ENCODE results near the gene ANKHD1.
"Not testable (repeated sequence)": the region's sequence is repeated elsewhere in the genome, so short reads cannot be mapped to it uniquely, and the experiment has no call there.

The ANKHD1 gene

DNA sequence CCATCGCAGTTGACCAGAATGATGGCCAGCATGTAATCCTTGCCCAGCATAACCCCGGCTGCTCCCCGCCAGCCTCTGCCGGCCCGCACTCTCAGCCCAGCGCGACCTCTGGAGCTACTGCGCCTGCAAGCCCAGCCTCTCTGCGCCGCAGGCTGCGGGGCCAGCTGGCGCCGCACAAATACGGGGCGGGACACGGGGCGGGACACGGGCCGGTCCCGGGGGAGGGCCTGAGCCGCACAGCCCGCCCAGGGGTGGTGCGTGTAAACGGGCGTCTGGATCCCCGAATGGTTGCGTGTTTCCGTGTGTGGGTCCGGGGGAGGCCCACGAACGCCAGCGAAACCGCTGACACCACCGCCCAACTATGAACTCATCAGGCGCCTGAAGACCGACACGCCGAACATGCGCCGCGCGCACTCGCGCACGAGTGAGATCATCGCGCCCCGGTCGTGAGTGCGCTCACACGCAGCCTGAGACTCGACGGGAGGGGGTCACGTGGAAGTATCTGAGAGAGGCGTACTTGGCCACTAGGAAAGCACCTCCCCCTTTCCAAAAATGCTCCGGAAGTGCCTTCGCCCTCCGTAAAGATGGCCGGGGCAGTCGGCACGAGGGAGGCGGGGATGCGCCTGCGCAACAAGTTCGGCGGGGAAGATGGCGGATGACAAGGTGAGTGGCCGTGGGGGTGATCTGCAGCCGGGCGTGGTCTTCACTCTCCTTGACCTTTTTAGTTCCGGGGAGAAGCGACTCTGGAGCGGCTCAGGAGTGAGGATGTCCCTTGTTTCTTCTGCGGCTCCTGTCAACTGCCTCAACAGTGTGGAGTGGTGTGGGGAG lies 162.8 kb downstream of the ANKHD1 start, which contains the start of the genes APBB3 and SLC35A4:
Gene APBB3, minus strand, starts transcription at position 403 of the 828 bp plus-strand sequence. Its CDS starts 353 bp downstream, at position 50.
Gene SLC35A4, plus strand, starts transcription at position 633 of the 828 bp plus-strand sequence. CDS start 2,342 bp downstream, outside the sequence.
- DNase-seq: peak; percentile 99

DNA sequence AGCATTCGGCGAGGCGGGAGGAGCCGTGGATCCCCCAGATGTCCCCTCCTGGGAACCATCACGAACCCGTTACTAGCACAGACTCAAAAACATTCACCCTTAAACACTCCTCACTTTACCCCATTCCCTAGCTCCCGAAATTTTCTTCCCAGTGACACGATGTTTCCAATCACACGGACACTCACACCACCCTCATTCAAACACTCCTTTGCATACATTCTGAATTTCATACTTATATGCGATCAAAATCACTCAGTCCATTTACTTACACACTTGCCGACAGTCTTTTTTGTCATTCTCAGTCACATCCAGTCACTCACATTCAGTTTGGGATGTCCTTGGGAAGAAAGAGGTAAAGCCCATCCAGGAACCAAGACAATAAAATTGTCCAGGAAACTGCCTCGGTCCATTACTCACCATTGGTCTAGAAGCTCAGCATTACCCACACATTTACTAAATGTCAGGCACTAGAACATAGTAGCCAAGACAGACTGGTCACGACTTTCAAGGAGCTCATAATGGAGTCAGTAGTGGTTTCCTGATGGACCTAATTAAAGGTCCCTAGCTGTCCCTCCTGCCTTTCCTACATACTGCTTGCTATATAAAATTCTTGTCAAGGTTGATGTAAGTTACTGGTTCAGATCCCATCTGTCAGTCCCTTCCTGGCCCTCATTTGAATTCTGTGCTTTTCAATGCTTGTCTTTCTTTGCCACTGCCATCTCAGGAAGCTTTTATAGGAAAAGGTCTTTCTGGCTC lies 163.6 kb downstream of the ANKHD1 start:
- DNase-seq: no peak

DNA sequence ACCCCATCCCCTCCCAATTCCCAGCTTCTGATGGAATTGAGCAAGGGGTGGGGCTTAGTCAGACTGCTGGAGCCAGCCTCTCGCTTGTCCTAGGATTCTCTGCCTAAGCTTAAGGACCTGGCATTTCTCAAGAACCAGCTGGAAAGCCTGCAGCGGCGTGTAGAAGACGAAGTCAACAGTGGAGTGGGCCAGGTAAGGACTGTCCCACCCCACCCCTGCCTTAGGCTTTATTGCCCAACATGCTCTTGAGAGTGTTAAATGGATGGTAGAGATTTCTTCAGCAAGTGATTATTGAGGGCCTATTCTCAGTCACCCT lies 164.1 kb downstream of the ANKHD1 start:
- DNase-seq: no peak

DNA sequence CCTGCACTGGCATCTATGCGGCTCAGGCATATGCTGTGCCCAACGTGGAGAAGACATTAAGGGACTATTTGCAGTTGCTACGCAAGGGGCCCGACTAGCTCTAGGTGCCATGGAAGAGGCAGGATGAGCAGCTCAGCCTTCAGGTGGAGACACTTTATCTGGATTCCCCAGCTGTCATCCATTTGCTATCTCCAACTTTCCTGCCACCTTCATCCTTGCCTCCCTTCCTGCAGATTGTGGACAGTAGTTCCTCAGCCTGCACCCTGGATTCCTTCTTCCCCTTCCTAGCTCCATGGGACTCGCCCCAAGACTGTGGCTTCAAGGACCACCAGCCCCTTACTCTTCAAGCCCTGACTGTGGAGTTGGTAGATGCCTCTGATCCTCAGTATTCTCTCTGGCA lies 165.0 kb downstream of the ANKHD1 start:
- no peak for DNase-seq

DNA sequence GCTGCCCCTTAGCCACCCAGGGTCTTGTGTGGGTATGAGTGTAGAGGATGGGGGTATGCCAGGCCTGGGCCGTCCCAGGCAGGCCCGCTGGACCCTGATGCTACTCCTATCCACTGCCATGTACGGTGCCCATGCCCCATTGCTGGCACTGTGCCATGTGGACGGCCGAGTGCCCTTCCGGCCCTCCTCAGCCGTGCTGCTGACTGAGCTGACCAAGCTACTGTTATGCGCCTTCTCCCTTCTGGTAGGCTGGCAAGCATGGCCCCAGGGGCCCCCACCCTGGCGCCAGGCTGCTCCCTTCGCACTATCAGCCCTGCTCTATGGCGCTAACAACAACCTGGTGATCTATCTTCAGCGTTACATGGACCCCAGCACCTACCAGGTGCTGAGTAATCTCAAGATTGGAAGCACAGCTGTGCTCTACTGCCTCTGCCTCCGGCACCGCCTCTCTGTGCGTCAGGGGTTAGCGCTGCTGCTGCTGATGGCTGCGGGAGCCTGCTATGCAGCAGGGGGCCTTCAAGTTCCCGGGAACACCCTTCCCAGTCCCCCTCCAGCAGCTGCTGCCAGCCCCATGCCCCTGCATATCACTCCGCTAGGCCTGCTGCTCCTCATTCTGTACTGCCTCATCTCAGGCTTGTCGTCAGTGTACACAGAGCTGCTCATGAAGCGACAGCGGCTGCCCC lies 165.6 kb downstream of the ANKHD1 start:
- no peak for DNase-seq

DNA sequence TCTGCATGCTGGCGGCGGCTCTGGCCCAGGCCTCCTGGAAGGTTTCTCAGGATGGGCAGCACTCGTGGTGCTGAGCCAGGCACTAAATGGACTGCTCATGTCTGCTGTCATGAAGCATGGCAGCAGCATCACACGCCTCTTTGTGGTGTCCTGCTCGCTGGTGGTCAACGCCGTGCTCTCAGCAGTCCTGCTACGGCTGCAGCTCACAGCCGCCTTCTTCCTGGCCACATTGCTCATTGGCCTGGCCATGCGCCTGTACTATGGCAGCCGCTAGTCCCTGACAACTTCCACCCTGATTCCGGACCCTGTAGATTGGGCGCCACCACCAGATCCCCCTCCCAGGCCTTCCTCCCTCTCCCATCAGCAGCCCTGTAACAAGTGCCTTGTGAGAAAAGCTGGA lies 166.2 kb downstream of the ANKHD1 start:
- no peak for DNase-seq

DNA sequence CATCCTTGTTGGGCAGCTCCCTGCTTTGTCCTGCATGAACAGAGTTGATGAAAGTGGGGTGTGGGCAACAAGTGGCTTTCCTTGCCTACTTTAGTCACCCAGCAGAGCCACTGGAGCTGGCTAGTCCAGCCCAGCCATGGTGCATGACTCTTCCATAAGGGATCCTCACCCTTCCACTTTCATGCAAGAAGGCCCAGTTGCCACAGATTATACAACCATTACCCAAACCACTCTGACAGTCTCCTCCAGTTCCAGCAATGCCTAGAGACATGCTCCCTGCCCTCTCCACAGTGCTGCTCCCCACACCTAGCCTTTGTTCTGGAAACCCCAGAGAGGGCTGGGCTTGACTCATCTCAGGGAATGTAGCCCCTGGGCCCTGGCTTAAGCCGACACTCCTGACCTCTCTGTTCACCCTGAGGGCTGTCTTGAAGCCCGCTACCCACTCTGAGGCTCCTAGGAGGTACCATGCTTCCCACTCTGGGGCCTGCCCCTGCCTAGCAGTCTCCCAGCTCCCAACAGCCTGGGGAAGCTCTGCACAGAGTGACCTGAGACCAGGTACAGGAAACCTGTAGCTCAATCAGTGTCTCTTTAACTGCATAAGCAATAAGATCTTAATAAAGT lies 166.9 kb downstream of the ANKHD1 start:
- DNase-seq: no peak

DNA sequence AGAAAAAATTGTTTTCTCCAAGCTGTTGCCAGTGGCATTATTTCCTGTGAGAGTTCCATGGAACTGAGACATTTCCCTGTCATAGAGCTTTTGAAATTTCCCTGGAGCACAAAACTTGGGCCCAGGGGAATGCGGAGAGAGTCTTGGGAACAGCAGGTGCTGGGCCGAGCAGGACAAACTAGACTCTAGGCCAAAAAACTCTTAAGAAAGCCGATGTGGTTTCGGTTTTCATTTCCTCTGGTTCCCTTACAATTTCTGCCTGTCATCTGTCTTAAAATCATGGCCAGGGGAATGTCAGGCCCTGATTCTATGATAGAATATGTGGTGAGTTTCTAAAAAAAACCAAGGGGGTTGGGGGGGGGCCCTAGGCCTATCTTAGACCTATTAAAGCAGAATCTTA lies 167.6 kb downstream of the ANKHD1 start:
- DNase-seq: no peak

DNA sequence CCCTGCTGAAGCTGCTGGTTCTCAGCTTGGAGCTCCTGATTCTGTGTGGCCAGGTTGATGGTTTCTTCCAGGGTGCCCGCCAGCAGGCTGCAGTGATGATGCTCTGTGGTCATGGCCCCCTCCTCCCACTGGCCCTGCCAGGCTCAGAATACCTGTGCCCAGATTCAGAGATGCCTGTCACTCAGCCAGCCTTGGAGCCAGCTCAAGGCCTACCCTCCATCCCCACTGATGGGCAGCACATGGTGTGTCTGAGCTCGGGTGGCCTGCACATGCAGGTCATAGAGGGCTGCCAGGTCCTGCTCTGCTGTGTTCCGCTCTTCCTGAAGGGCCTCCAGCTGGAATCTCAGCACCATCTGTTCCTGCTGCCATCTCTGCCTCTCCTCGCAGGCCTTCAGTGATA lies 168.4 kb downstream of the ANKHD1 start:
- DNase-seq: no peak

DNA sequence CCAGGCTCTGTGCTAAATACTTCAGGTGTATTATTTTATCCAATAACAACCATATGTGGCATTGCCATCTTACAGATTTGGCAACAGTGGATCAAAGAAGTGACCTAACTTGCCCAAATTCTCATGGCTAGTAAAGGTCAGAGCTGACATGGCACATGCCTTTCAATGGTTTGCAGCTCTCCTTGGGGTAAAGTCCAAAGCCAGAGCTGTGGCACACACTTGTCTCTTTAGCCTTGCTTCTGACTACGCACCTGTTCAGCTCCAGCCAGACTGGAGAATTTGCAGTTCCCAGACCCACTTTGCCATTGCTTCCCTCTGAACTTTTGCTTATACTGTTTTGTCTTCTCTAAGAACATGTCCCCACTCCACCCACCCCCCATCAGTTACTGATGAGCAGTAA lies 168.9 kb downstream of the ANKHD1 start:
- DNase-seq: no peak

DNA sequence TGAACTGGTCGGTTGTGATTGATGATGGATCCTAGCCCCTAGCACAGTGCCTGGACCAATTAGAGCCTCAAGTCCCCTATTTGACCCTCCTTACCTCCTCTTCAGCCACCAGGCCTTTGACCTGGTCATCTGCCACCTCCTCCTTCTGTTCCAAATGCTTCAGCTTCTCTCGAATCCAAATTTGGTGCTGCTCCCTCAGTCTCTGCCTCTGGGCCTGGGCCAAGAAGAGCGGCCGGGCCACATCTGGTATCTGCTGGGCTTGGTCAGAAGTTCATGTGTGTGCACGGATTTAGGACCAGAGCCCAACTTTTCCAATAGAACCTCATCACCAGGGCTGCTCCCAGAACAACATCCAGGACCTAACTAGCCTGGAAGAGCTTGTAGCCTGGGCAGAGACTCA lies 169.5 kb downstream of the ANKHD1 start:
- DNase-seq: no peak

DNA sequence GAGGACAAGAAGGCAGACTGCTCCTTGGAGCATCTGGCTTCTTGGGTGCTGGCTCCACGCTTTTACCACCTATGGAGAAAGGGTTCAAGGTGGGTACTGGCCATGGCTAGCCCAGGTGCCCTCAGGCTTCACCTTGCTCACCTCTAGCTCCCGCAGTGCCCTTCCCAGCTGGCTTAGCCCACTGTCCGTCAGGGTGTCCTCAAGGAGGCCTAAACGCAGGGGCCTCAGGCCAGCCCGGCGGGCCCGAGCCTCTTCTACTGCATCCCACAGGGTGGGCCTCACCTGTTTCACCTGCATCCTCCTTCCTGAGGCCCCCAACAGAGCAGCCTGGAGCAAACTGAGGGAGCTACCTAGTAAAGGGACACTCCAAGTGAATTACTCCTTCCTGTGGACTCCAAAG lies 172.1 kb downstream of the ANKHD1 start:
- DNase-seq: no peak

DNA sequence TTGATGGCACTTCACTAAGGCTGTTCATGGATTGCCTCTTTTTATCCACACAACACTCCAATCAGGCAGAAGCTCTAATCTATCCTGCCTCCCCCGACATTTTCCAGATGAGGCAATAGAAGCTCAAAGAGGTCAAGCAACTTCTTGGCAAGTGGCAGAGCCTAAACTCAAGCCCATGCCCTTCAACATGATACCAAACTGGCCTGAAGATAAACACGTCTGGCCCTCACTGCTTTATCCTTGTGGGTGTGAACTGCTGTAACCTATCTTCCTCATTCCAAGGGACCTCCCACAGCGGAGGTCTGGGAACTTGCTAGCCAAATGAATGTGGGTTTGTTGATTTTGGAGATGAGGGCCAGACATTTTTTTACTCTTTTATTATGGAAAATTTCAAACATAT lies 172.5 kb downstream of the ANKHD1 start:
- DNase-seq: no peak

DNA sequence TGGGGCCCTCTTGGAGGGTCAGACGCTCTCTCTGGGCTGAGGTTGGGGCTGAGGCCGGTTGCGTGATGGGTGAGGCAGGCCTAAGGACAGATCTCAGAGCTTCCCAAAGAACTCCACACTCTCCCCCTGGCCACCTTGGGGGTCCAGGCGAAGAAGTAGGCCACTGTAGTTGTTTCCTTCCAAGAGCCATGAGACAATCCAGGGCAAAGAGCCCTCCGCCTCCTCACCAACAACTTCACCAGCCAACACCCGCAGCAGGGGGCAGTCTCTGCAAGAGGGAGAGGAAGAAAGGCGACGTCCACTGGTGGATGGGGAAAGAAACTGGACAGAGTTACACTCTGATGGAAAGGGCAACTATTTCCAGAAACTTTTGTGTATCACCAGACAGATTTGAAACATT lies 173.7 kb downstream of the ANKHD1 start:
- DNase-seq: no peak

DNA sequence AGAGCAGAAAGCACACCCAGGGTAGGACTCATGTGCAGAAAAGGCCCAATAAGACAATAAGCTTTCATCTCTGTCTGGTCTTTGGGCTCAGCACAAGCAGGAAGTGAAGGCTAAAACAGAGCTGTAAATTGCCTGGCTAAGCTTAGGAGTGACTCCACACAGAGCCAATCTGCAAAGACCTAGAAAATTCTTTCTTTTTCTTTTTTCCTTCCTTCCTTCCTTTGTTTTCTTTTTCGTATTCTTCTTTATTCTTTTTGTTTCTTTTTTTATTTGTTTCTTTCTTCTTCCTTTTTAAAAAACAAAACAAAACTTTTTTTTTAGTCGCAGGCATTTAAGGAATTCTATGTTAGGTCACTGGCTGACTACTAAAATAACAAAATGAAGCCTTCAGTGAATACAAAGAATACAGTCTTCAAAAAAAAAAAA lies 175.2 kb downstream of the ANKHD1 start:
- no peak for DNase-seq

DNA sequence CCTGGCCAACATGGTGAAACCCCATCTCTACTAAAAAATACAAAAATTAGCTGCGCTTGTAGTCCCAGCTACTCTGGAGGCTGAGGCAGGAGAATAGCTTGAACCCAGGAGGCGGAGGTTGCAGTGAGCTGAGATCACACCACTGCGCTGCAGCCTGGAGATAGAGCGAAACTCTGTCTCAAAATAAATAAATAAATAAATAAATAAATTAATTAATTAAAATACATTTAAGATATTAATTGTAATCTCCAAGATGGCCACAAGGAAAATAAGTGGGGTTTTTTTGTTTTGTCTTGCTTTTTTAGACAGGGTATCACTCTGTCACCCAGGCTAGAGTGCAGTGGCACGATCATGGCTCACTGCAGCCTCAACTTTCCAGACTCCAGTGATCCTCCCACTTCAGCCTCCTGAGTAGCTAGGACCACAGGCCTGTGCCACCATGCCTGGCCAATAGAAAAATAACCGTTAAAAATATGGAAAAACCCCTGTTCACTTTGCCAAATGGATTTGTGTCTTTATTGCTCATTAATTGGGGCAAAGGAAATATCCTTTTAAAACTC lies 177.6 kb downstream of the ANKHD1 start:
- DNase-seq: not testable (repeated sequence)

DNA sequence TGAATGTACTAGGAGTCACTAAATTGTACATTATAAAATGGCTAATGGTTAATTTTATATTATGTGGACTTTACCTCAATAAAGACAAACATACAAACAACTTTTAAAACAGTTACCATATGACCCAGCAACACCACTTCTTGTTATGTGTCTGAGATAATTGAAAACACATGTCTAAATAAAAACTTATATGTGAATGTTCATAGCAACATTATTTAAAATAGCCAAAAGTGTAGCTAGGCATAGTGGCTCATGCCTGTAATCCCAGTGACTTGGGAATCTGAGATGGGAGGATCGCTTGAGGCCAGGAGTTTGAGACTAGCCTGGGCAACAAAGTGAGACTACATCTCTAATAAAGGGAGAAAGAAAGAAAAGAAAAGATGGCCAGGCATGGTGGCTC lies 185.9 kb downstream of the ANKHD1 start:
- no peak for DNase-seq

DNA sequence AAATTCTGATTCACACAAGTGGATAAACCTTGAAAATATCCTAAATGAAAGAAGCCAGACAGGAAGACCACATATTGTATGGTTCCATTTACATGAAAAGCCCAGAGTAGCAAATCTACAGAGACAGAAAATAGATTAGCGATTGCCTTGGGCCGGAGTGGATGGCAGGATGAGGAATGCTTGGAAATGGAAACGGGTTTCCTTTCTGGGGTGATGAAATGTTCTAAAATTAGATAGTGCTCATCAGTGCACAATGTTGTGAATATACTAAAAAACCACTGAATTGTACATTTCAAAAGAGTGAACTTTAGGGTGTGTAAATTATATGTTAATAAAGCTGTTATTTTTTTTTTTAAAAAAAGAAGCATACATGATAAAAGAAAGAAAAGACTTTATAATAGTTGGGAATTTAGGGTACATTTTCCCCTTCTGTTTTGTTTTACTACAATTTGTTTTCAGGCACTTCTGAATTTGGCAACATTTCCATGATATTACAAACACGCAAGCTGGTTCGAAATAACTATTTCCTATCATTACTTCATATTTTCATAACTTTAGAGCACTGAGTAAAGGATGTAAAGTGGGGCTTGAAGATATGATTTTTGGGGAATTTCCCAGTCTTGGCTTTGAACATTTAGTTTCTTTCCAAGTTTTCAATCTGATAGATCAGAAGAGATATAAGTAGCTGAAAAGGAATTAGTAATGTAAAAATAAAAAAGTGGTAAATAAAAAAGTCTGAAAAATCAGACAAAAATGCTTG lies 186.9 kb downstream of the ANKHD1 start:
- no peak for DNase-seq

All from fibroblast of skin of abdomen (primary cell).